HepG2 (cell line): ENCODE results near the gene NUP93. TPM values are rescaled to one million over a fixed set of nuclear protein-coding genes. Genes with fewer than 3 reads are reported as not detected.

Experiments used
- MAZ ChIP-seq, 2 experiments: sonication (generic) in 1 of 2; formaldehyde crosslinking in 1 of 2; IDR thresholded peaks; 2 replicates each; pipeline versions ENCODE4 v1.5.0 to v1.6.1; 2012 to 2020; ENCODE audit warnings: low read depth in 2 of 2, mild to moderate bottlenecking in 2 of 2, borderline replicate concordance in 1 of 2, improper control_type of control experiment in 1 of 2, low read length in 1 of 2, missing genetic modification reagents in 1 of 2, moderate library complexity in 1 of 2
- NR2F1 ChIP-seq, 2 experiments: fragments of 450-650 bp in 1 of 2; formaldehyde crosslinking in 1 of 2; IDR thresholded peaks; 2 replicates each; pipeline versions ENCODE4 v1.5.0 to v1.6.1; 2016 to 2020; ENCODE audit warnings: mild to moderate bottlenecking in 1 of 2, missing compliant biosample characterization in 1 of 2, missing genetic modification reagents in 1 of 2, moderate library complexity in 1 of 2
- SRSF4 ChIP-seq: fragments of 200-400 bp; formaldehyde crosslinking; IDR thresholded peaks from one replicate; pipeline ENCODE4 v1.6.1; 2018; ENCODE audit warnings: mild to moderate bottlenecking, low read depth, low read length, moderate library complexity; ENCODE audit not compliant: poor library complexity, severe bottlenecking
- THAP11 ChIP-seq: IDR thresholded peaks from 2 replicates; pipeline ENCODE4 v1.6.1; 2016; ENCODE audit warnings: missing biosample characterization, missing genetic modification reagents
- U2AF1 ChIP-seq: fragments of 200-400 bp; formaldehyde crosslinking; optimal IDR thresholded peaks from 2 replicates; pipeline ENCODE3; 2017; ENCODE audit warnings: mild to moderate bottlenecking, low read depth, low read length
- ZNF138 ChIP-seq: sonication (generic); formaldehyde crosslinking; IDR thresholded peaks from 2 replicates; pipeline ENCODE4 v1.5.0; 2020; ENCODE audit warnings: mild to moderate bottlenecking, low read depth, missing genetic modification reagents
- ZNF549 ChIP-seq: sonication (generic); formaldehyde crosslinking; IDR thresholded peaks from 2 replicates; pipeline ENCODE4 v1.5.0; 2020; ENCODE audit warnings: missing genetic modification reagents
- ZNF589 ChIP-seq: sonication (generic); formaldehyde crosslinking; conservative IDR thresholded peaks from 2 replicates; pipeline ENCODE4 v1.8.0; 2022; ENCODE audit warnings: mild to moderate bottlenecking, moderate library complexity, missing genetic modification reagents
- ZNF761 ChIP-seq: sonication (generic); formaldehyde crosslinking; conservative IDR thresholded peaks from 2 replicates; pipeline ENCODE4 v1.4.0; 2020; ENCODE audit warnings: mild to moderate bottlenecking, missing genetic modification reagents
- polyA plus RNA-seq, 8 experiments: library from polyadenylated mRNA; depleted of rRNA in 3 of 8; stranded (reverse) in 7 of 8; unstranded in 1 of 8; fragments of >200 nt; fragmentation: Illumina TruSeq in 4 of 8; extraction: Trizol in 4 of 8; gene quantifications; 2 replicates each; pipeline versions ENCODE4 v1.2.1 to v1.2.3, GENCODE V29; 2011 to 2016; ENCODE audit warnings: low read depth in 4 of 8, missing spikeins in 1 of 8, mixed read lengths in 1 of 8; ENCODE audit not compliant: insufficient read depth in 1 of 8
- total RNA-seq, 5 experiments: library from RNA; depleted of rRNA; stranded (reverse); fragments of >200 nt; fragmentation: Illumina TruSeq; extraction: Trizol; gene quantifications; 2 replicates each; pipeline ENCODE4 v1.2.3, GENCODE V29; 2016; ENCODE audit warnings: low read depth in 1 of 5
- TF ChIP-seq, protein P1 (sequence below): sonication (generic); formaldehyde crosslinking; IDR thresholded peaks from 2 replicates; pipeline ENCODE4 v1.4.0; 2020; ENCODE audit warnings: missing genetic modification reagents, mild to moderate bottlenecking, borderline replicate concordance
- TF ChIP-seq, protein P2 (sequence below): sonication (generic); formaldehyde crosslinking; IDR thresholded peaks from 2 replicates; pipeline ENCODE4 v1.5.0; 2020; ENCODE audit warnings: mild to moderate bottlenecking, missing genetic modification reagents
- TF ChIP-seq, protein P3 (sequence below): sonication (generic); formaldehyde crosslinking; IDR thresholded peaks from 2 replicates; pipeline ENCODE4 v1.5.1; 2020; ENCODE audit warnings: missing genetic modification reagents, mild to moderate bottlenecking, borderline replicate concordance

NUP93 gene
- total and polyA plus RNA-seq, 2 of the 13 experiments (the other 11 are each of a cell fraction or from before 2014, with no cell fraction given), result 58.5 to 140 TPM

DNA sequence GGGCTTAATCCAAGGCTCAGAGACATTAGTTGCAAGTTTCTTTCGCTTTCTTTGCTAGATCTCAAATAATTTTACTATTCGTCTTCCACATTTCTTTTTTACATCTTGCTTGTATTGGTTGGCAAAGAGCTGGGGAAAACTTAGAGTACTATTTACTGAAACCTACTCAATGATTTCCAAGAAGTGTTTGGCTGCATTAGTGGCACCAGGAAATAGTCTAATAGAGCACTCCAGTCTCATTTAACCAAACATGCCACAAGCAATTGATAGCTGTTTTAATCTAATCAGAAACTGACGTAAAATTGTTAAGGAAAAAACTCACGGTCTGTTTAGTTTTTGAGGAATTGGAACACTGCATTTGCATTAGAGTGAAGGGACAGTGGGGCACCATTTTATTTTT is 29.0 kb downstream of the NUP93 start (continued):
- TF ChIP-seq, protein P1, sequence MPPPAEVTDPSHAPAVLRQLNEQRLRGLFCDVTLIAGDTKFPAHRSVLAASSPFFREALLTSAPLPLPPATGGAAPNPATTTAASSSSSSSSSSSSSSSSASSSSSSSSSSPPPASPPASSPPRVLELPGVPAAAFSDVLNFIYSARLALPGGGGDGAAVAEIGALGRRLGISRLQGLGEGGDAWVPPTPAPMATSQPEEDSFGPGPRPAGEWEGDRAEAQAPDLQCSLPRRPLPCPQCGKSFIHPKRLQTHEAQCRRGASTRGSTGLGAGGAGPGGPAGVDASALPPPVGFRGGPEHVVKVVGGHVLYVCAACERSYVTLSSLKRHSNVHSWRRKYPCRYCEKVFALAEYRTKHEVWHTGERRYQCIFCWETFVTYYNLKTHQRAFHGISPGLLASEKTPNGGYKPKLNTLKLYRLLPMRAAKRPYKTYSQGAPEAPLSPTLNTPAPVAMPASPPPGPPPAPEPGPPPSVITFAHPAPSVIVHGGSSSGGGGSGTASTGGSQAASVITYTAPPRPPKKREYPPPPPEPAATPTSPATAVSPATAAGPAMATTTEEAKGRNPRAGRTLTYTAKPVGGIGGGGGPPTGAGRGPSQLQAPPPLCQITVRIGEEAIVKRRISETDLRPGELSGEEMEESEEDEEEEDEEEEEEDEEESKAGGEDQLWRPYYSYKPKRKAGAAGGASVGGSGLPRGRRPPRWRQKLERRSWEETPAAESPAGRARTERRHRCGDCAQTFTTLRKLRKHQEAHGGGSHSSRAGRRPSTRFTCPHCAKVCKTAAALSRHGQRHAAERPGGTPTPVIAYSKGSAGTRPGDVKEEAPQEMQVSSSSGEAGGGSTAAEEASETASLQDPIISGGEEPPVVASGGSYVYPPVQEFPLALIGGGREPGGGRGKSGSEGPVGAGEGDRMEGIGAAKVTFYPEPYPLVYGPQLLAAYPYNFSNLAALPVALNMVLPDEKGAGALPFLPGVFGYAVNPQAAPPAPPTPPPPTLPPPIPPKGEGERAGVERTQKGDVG (CRISPR knock-in tag), result no peak
- TF ChIP-seq ZNF549 (CRISPR knock-in tag) (no peak), ZNF761 (CRISPR knock-in tag) (no peak), NR2F1 (CRISPR knock-in tag; IDR thresholded peaks at IDR 0.05) (no peak), ZNF138 (no peak), SRSF4 (no peak), MAZ (IDR thresholded peaks at IDR 0.05; ENCODE audit: borderline replicate concordance, low read depth, low read length) (no peak), MAZ (CRISPR knock-in tag; IDR thresholded peaks at IDR 0.05; ENCODE audit: low read depth) (no peak), ZNF589 (CRISPR knock-in tag) (no peak), THAP11 (no peak), U2AF1 (no peak)
- TF ChIP-seq, protein P2, sequence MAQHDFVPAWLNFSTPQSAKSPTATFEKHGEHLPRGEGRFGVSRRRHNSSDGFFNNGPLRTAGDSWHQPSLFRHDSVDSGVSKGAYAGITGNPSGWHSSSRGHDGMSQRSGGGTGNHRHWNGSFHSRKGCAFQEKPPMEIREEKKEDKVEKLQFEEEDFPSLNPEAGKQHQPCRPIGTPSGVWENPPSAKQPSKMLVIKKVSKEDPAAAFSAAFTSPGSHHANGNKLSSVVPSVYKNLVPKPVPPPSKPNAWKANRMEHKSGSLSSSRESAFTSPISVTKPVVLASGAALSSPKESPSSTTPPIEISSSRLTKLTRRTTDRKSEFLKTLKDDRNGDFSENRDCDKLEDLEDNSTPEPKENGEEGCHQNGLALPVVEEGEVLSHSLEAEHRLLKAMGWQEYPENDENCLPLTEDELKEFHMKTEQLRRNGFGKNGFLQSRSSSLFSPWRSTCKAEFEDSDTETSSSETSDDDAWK (CRISPR knock-in tag), result no peak
- TF ChIP-seq, protein P3, sequence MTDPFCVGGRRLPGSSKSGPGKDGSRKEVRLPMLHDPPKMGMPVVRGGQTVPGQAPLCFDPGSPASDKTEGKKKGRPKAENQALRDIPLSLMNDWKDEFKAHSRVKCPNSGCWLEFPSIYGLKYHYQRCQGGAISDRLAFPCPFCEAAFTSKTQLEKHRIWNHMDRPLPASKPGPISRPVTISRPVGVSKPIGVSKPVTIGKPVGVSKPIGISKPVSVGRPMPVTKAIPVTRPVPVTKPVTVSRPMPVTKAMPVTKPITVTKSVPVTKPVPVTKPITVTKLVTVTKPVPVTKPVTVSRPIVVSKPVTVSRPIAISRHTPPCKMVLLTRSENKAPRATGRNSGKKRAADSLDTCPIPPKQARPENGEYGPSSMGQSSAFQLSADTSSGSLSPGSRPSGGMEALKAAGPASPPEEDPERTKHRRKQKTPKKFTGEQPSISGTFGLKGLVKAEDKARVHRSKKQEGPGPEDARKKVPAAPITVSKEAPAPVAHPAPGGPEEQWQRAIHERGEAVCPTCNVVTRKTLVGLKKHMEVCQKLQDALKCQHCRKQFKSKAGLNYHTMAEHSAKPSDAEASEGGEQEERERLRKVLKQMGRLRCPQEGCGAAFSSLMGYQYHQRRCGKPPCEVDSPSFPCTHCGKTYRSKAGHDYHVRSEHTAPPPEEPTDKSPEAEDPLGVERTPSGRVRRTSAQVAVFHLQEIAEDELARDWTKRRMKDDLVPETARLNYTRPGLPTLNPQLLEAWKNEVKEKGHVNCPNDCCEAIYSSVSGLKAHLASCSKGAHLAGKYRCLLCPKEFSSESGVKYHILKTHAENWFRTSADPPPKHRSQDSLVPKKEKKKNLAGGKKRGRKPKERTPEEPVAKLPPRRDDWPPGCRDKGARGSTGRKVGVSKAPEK (CRISPR knock-in tag), result no peak
- TF ChIP-seq, all 625 proteins: peak for 0
